ENCODE measurements around the gene ABCC2. TPM values are rescaled to one million over a fixed set of nuclear protein-coding genes. Genes with fewer than 3 reads are reported as not detected.

Gene ABCC2
- total and polyA plus RNA-seq, 2 donors (not counting 1 experiment from before 2014, with no cell fraction given): 0.17 to 0.66 TPM

DNA sequence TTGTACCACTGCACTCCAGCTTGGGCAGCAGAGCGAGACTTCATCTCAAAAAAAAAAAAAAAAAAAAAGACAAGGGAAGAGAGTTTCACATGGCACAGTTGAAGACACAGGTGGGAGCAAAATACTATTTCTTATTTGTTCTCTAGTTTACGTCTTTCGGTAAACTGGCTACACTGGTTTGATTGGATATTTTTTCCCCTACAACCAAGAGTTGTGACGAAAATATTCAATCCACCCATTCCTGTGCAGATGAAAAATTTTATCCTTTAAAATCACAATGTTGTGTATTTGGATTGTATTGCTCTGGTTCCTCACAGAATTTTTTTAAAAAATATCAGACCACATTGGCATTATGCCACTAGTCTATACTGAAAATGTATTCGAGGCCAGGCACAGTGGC is 14.5 kb upstream of the ABCC2 start:
- peaks cover 3% of the 10 kb centered on the region for H3K4me1 ChIP-seq (ENCODE audit: control insufficient read depth, extremely low read depth, insufficient read depth, low read length)
- no peaks in the 10 kb centered on the region for H3K36me3 ChIP-seq (ENCODE audit: control insufficient read depth, insufficient read depth, low read length)
- no peaks in the 10 kb centered on the region for H4K20me1 ChIP-seq (ENCODE audit: control insufficient read depth, extremely low read depth, insufficient read depth, low read length)
- H3K27ac ChIP-seq (ENCODE audit: insufficient read depth, low read length): no peak overlapping the region
- H3K79me2 ChIP-seq (ENCODE audit: control insufficient read depth, insufficient read depth, low read length): no peaks in the 10 kb centered on the region
- H3K9ac ChIP-seq (ENCODE audit: insufficient read depth, low read length): no peak overlapping the region
- no peak overlapping the region for H3K4me2 ChIP-seq (ENCODE audit: extremely low read depth, insufficient read depth, low read length)
- H3K4me3 ChIP-seq (replicated peaks in 1 of 4; ENCODE audit: control extremely low read depth in 1 of 4, insufficient read depth in 1 of 4, low read depth in 3 of 4, low read length in 4 of 4): no peak overlapping the region
- H3K9me3 ChIP-seq (ENCODE audit: control insufficient read depth, insufficient read depth, low read depth, low read length): no peaks in the 10 kb centered on the region
- TF ChIP-seq, protein P1, sequence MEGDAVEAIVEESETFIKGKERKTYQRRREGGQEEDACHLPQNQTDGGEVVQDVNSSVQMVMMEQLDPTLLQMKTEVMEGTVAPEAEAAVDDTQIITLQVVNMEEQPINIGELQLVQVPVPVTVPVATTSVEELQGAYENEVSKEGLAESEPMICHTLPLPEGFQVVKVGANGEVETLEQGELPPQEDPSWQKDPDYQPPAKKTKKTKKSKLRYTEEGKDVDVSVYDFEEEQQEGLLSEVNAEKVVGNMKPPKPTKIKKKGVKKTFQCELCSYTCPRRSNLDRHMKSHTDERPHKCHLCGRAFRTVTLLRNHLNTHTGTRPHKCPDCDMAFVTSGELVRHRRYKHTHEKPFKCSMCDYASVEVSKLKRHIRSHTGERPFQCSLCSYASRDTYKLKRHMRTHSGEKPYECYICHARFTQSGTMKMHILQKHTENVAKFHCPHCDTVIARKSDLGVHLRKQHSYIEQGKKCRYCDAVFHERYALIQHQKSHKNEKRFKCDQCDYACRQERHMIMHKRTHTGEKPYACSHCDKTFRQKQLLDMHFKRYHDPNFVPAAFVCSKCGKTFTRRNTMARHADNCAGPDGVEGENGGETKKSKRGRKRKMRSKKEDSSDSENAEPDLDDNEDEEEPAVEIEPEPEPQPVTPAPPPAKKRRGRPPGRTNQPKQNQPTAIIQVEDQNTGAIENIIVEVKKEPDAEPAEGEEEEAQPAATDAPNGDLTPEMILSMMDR (conservative IDR thresholded peaks at IDR 0.05 in 1 of 2, IDR thresholded peaks at IDR 0.05 in 1 of 2; ENCODE audit: low read depth in 1 of 2, low read length in 2 of 2): no peak
- TF ChIP-seq EZH2 (IDR thresholded peaks at IDR 0.05; ENCODE audit: low read length, missing control alignments): no peak
- no peaks in the 10 kb centered on the region for H3K27me3 ChIP-seq (ENCODE audit: control insufficient read depth, insufficient read depth, low read length)
- DNase-seq (ENCODE audit: low read depth in 2 of 2): no peak
- no peak overlapping the region for H2AFZ ChIP-seq (ENCODE audit: low read length)

DNA sequence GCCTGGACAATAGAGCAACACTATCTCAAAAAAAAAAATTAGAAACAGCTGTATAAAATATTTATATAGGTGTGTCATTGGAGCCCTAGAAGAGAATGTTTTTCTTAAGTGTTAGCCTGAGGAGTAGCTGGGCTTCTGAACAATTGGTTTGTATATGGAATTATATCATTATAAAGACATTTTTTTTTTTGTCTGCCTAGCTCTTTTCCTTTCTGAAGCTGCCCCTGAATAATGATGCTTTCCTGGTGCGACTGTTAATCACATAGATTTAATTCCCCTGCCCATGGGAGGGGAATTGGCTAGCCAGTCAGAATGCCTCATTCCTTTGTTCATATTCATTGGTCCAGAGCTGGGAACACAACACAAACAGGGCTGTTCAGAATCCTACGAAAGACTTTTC is 13.9 kb upstream of the ABCC2 start:
- no peak overlapping the region for H3K4me2 ChIP-seq (ENCODE audit: extremely low read depth, insufficient read depth, low read length)
- H3K36me3 ChIP-seq (ENCODE audit: control insufficient read depth, insufficient read depth, low read length): no peaks in the 10 kb centered on the region
- no peaks in the 10 kb centered on the region for H3K27me3 ChIP-seq (ENCODE audit: control insufficient read depth, insufficient read depth, low read length)
- H4K20me1 ChIP-seq (ENCODE audit: control insufficient read depth, extremely low read depth, insufficient read depth, low read length): no peaks in the 10 kb centered on the region
- H3K4me3 ChIP-seq (replicated peaks in 1 of 4; ENCODE audit: control extremely low read depth in 1 of 4, insufficient read depth in 1 of 4, low read depth in 3 of 4, low read length in 4 of 4): no peak overlapping the region
- no peaks in the 10 kb centered on the region for H3K79me2 ChIP-seq (ENCODE audit: control insufficient read depth, insufficient read depth, low read length)
- peak in 1 of 2 donors; percentile 37 for DNase-seq (ENCODE audit: low read depth in 2 of 2)
- no peak overlapping the region for H3K27ac ChIP-seq (ENCODE audit: insufficient read depth, low read length)
- no peak overlapping the region for H3K9ac ChIP-seq (ENCODE audit: insufficient read depth, low read length)
- H3K4me1 ChIP-seq (ENCODE audit: control insufficient read depth, extremely low read depth, insufficient read depth, low read length): peaks cover 3% of the 10 kb centered on the region
- H3K9me3 ChIP-seq (ENCODE audit: control insufficient read depth, insufficient read depth, low read depth, low read length): no peaks in the 10 kb centered on the region
- peak overlapping the region; percentile 47 for H2AFZ ChIP-seq (ENCODE audit: low read length)
- TF ChIP-seq EZH2 (IDR thresholded peaks at IDR 0.05; ENCODE audit: low read length, missing control alignments): no peak
- TF ChIP-seq, protein P1 (conservative IDR thresholded peaks at IDR 0.05 in 1 of 2, IDR thresholded peaks at IDR 0.05 in 1 of 2; ENCODE audit: low read depth in 1 of 2, low read length in 2 of 2): no peak

DNA sequence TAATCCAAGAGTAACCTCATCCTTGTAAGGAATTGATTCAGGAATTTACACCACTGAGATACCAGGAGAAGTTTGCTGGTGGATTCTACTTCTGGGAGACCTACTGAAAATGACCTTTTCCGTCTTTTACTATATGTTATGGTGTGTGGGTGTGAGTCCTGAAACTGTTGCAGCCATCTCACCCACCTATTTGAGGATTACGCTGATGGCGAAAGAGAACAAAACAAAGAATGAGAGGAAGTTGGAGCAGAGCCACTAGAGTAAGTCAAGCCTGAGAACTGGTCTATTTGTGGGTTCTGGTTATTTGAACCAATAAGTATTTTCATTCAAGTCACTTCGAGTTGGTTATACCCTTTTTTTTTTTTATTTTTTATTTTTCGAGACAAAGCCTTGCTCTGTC is 12.7 kb upstream of the ABCC2 start:
- Histone ChIP-seq H3K4me1 (ENCODE audit: control insufficient read depth, extremely low read depth, insufficient read depth, low read length) (peaks cover 3% of the 10 kb centered on the region), H3K4me2 (ENCODE audit: extremely low read depth, insufficient read depth, low read length) (no peak overlapping the region), H4K20me1 (ENCODE audit: control insufficient read depth, extremely low read depth, insufficient read depth, low read length) (no peaks in the 10 kb centered on the region), H3K4me3 (replicated peaks in 1 of 4; ENCODE audit: control extremely low read depth in 1 of 4, insufficient read depth in 1 of 4, low read depth in 3 of 4, low read length in 4 of 4) (no peak overlapping the region), H3K36me3 (ENCODE audit: control insufficient read depth, insufficient read depth, low read length) (no peaks in the 10 kb centered on the region), H3K27ac (ENCODE audit: insufficient read depth, low read length) (no peak overlapping the region), H3K9me3 (ENCODE audit: control insufficient read depth, insufficient read depth, low read depth, low read length) (no peaks in the 10 kb centered on the region), H2AFZ (ENCODE audit: low read length) (no peak overlapping the region), H3K27me3 (ENCODE audit: control insufficient read depth, insufficient read depth, low read length) (no peaks in the 10 kb centered on the region), H3K9ac (ENCODE audit: insufficient read depth, low read length) (no peak overlapping the region), H3K79me2 (ENCODE audit: control insufficient read depth, insufficient read depth, low read length) (no peaks in the 10 kb centered on the region)
- no peak for DNase-seq (ENCODE audit: low read depth in 2 of 2)
- TF ChIP-seq, protein P1 (conservative IDR thresholded peaks at IDR 0.05 in 1 of 2, IDR thresholded peaks at IDR 0.05 in 1 of 2; ENCODE audit: low read depth in 1 of 2, low read length in 2 of 2): no peak
- no peak for TF ChIP-seq EZH2 (IDR thresholded peaks at IDR 0.05; ENCODE audit: low read length, missing control alignments)
